SK-N-SH treated with all-trans-retinoic acid at 6 μM for 48 hours (cell line): Measurements from ENCODE around the gene C6orf120.

Source experiments
- ARNTL ChIP-seq: fragments of 450-650 bp; formaldehyde crosslinking; IDR thresholded peaks from 2 replicates; pipeline ENCODE4 v1.5.0; 2020; ENCODE audit warnings: low read depth, mild to moderate bottlenecking, moderate library complexity, borderline replicate concordance
- ZFP30 ChIP-seq: fragments of 450-650 bp; formaldehyde crosslinking; IDR thresholded peaks from 2 replicates; pipeline ENCODE4 v1.5.0; 2022; ENCODE audit warnings: mild to moderate bottlenecking, moderate library complexity
- TF ChIP-seq, protein P1 (sequence below): fragments of 250-450 bp; sonication (Bioruptor Pico); IDR thresholded peaks from 2 replicates; pipeline ENCODE4 v1.8.0; 2020; ENCODE audit warnings: mild to moderate bottlenecking, moderate library complexity, borderline replicate concordance

GRCh38 chr6:169654598-169655391 is 47.1 kb upstream of the C6orf120 start:
- TF ChIP-seq ARNTL (CRISPR knock-in tag) (no peak), ZFP30 (CRISPR knock-in tag) (no peak)
- TF ChIP-seq, protein P1, sequence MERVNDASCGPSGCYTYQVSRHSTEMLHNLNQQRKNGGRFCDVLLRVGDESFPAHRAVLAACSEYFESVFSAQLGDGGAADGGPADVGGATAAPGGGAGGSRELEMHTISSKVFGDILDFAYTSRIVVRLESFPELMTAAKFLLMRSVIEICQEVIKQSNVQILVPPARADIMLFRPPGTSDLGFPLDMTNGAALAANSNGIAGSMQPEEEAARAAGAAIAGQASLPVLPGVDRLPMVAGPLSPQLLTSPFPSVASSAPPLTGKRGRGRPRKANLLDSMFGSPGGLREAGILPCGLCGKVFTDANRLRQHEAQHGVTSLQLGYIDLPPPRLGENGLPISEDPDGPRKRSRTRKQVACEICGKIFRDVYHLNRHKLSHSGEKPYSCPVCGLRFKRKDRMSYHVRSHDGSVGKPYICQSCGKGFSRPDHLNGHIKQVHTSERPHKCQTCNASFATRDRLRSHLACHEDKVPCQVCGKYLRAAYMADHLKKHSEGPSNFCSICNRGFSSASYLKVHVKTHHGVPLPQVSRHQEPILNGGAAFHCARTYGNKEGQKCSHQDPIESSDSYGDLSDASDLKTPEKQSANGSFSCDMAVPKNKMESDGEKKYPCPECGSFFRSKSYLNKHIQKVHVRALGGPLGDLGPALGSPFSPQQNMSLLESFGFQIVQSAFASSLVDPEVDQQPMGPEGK (CRISPR knock-in tag): no peak
